ENCODE results near the gene ADGRD2. TPM values are rescaled to one million over a fixed set of nuclear protein-coding genes. Genes with fewer than 3 reads are reported as not detected.
A peak's percentile ranks its signal among the peaks of the same experiment; 100 is the strongest.

Gene ADGRD2
- total RNA-seq, 3 donors from 2014 or later (not counting 1 experiment from before 2014, with no cell fraction given), result not detected

DNA sequence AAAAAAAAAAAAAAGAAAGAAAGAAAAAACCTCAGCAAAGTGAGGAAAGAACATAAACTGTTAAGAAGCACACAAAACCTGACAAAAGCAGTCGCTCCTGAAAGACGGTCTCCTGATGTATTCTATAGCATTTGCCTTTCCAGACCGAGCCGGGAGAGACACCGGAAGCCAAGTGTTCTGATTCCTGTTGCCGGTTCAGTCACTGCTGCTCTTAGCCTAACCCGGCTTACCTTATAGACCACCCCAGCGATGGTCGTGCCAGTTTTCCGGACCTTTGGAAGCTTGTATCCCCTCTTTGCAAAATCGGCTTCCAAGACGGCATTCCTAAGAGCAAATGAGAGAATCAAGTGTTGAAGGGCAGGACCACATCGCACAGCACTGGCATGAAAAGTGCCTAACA is 35.6 kb upstream of the ADGRD2 start:
- H3K27ac Mint-ChIP-seq, result peak overlapping the region; percentile 86 to 93
- DNase-seq (no peak), ATAC-seq (no peak)
- peaks cover 21% of the 10 kb centered on the region for H3K36me3 Mint-ChIP-seq
- peak overlapping the region; percentile 64 for H3K27ac ChIP-seq (ENCODE audit: low read length)
- peak overlapping the region; percentile 96 for H3K4me3 Mint-ChIP-seq
- H3K4me1 ChIP-seq (ENCODE audit: control insufficient read depth, insufficient read depth, low read length), result peaks cover 15% of the 10 kb centered on the region
- 25% methylated on average over 13 of the region's 13 CpGs for WGBS (ENCODE audit: insufficient coverage)
- no peaks in the 10 kb centered on the region for H3K27me3 Mint-ChIP-seq (ENCODE audit: low read depth in 2 of 2)
- no peaks in the 10 kb centered on the region for H3K27me3 ChIP-seq (ENCODE audit: control insufficient read depth, insufficient read depth, low read length)
- peak overlapping the region; percentile 83 for H3K4me3 ChIP-seq (ENCODE audit: low read length)
- H3K36me3 ChIP-seq (ENCODE audit: control insufficient read depth, insufficient read depth, low read length), result peaks cover 39% of the 10 kb centered on the region
- H3K4me1 Mint-ChIP-seq, result peaks cover 21 to 27% of the 10 kb centered on the region in 2 donors
- TF ChIP-seq, protein P1, sequence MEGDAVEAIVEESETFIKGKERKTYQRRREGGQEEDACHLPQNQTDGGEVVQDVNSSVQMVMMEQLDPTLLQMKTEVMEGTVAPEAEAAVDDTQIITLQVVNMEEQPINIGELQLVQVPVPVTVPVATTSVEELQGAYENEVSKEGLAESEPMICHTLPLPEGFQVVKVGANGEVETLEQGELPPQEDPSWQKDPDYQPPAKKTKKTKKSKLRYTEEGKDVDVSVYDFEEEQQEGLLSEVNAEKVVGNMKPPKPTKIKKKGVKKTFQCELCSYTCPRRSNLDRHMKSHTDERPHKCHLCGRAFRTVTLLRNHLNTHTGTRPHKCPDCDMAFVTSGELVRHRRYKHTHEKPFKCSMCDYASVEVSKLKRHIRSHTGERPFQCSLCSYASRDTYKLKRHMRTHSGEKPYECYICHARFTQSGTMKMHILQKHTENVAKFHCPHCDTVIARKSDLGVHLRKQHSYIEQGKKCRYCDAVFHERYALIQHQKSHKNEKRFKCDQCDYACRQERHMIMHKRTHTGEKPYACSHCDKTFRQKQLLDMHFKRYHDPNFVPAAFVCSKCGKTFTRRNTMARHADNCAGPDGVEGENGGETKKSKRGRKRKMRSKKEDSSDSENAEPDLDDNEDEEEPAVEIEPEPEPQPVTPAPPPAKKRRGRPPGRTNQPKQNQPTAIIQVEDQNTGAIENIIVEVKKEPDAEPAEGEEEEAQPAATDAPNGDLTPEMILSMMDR (IDR thresholded peaks at IDR 0.05), result no peak
- peaks cover 0 to 3% of the 10 kb centered on the region in 2 donors for H3K9me3 Mint-ChIP-seq
- intact Hi-C loops (cut with micrococcal nuclease), result loop anchor here (5.0 kb wide), 1 partner anchor 528 kb away; the partner anchor contains the start of gene GOLGA1
- peaks cover 2% of the 10 kb centered on the region for H3K9me3 ChIP-seq (ENCODE audit: control insufficient read depth, insufficient read depth, low read length)

DNA sequence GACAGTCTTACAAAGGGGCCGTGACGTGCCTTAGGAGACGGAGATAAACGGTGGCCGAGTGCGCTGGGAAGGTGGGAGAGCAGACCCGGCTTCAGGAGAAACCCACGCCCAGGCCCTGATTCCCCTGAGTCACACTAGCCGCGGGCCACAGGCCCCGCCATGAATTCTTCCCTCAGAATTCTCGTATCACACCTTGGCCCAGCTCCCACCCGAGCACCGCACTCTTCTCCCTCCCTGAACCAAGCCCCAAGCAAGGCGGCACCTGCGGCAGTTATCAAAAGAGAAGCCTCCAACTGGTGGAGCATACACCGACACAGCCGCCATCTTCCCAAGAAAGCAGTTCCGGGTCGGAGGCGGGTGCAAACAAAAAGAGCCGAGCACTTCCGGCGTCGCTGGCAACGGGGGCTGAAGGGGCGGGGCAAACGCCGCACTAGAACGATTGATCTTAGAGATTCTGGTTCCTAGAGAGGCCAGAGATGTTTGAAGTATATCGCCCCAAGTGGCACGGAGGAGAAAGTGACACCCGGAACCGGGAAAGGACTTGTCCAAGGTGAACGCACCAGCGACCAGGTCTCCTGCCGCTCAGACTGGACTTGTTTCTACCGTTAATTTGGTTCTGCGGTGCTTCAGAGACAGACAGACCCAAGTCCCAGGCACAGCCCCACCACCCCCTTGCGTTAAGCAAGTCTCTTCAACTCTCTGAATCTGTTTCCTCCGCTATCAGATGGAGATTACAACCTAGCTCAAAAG is 35.0 kb upstream of the ADGRD2 start, which contains the start of gene PSMB7:
PSMB7 (minus strand) TSS at position 341 of the 750 bp plus-strand sequence; CDS start at position 324, 17 bp downstream.
- intact Hi-C loops (cut with micrococcal nuclease), result loop anchor here (5.0 kb wide), 1 partner anchor 527 kb away; the partner anchor contains the start of gene GOLGA1
- ATAC-seq (peak; percentile 96 to 99 (median 96)), DNase-seq (peak; percentile 94 to 99)
- H3K36me3 Mint-ChIP-seq, result peaks cover 21% of the 10 kb centered on the region
- WGBS (ENCODE audit: insufficient coverage), result 5% methylated on average over 41 of the region's 41 CpGs
- Histone ChIP-seq H3K27ac (ENCODE audit: low read length) (peak within 1 kb of the TSS; percentile 64), H3K4me1 (ENCODE audit: control insufficient read depth, insufficient read depth, low read length) (peaks cover 22% of the 10 kb centered on the region), H3K4me3 (ENCODE audit: low read length) (peak within 1 kb of the TSS; percentile 83), H3K27me3 (ENCODE audit: control insufficient read depth, insufficient read depth, low read length) (no peaks in the 10 kb centered on the region), H3K9me3 (ENCODE audit: control insufficient read depth, insufficient read depth, low read length) (peaks cover 2% of the 10 kb centered on the region), H3K36me3 (ENCODE audit: control insufficient read depth, insufficient read depth, low read length) (peaks cover 36% of the 10 kb centered on the region)
- peak within 1 kb of the TSS; percentile 86 to 93 for H3K27ac Mint-ChIP-seq
- H3K4me1 Mint-ChIP-seq, result peaks cover 25 to 27% of the 10 kb centered on the region in 2 donors
- no peaks in the 10 kb centered on the region for H3K27me3 Mint-ChIP-seq (ENCODE audit: low read depth in 2 of 2)
- H3K4me3 Mint-ChIP-seq, result peak within 1 kb of the TSS; percentile 96
- TF ChIP-seq, protein P1 (IDR thresholded peaks at IDR 0.05), result peak; percentile 85
- peaks cover 0 to 3% of the 10 kb centered on the region in 2 donors for H3K9me3 Mint-ChIP-seq

DNA sequence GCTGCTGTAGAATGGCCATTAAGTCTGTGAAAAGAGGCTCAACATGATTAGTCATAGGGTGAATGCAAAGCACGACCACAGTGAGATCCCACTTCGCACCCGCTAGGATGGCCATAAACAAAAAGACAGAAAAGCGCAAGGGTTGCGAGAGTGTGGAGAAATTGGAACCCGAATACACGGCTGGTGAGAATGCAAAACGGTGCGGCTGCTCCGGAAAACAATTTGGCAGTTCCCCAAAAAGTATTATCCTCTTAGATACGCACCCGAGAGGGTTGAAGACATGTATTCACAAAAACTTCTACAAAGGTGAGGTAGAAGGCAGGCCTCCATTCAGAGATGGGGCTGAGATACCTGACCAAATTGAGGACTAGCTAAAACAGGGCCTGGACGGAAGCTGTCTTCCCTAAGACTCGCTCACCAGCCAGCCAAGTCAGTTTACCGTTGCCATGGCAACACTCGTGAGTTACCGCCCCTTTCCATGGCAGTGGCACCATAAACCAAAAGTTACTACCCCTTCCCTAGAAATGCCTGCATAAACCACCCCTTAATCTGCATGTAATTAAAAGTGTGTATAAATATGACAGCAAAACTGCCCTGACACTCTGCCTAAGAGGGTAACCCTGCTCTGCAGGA is 34.3 kb upstream of the ADGRD2 start:
- H3K9me3 Mint-ChIP-seq, result peaks cover 0 to 3% of the 10 kb centered on the region in 2 donors
- peaks cover 2% of the 10 kb centered on the region for H3K9me3 ChIP-seq (ENCODE audit: control insufficient read depth, insufficient read depth, low read length)
- peak overlapping the region; percentile 96 for H3K4me3 Mint-ChIP-seq
- H3K36me3 ChIP-seq (ENCODE audit: control insufficient read depth, insufficient read depth, low read length), result peaks cover 30% of the 10 kb centered on the region
- intact Hi-C loops (cut with micrococcal nuclease), result loop anchor here (5.0 kb wide), 1 partner anchor 526 kb away; the partner anchor contains the start of gene GOLGA1
- H3K27me3 Mint-ChIP-seq (ENCODE audit: low read depth in 2 of 2), result no peaks in the 10 kb centered on the region
- H3K36me3 Mint-ChIP-seq, result peaks cover 20% of the 10 kb centered on the region
- peaks cover 23% of the 10 kb centered on the region for H3K4me1 ChIP-seq (ENCODE audit: control insufficient read depth, insufficient read depth, low read length)
- TF ChIP-seq, protein P1 (IDR thresholded peaks at IDR 0.05), result no peak
- H3K27me3 ChIP-seq (ENCODE audit: control insufficient read depth, insufficient read depth, low read length), result no peaks in the 10 kb centered on the region
- H3K4me3 ChIP-seq (ENCODE audit: low read length), result no peak overlapping the region
- peaks cover 25 to 27% of the 10 kb centered on the region in 2 donors for H3K4me1 Mint-ChIP-seq
- peak overlapping the region; percentile 86 to 93 for H3K27ac Mint-ChIP-seq
- peak in 1 of 2 donors; percentile 32 for DNase-seq
- 90% methylated on average over 17 of the region's 17 CpGs for WGBS (ENCODE audit: insufficient coverage)
- H3K27ac ChIP-seq (ENCODE audit: low read length), result peak overlapping the region; percentile 36
- ATAC-seq, result no peak
